Omental fat pad (tissue), 4 donors: ENCODE measurements around the gene GCNA. TPM values are rescaled to one million over a fixed set of nuclear protein-coding genes. Genes with fewer than 3 reads are reported as not detected.
"Not testable (repeated sequence)": the region's sequence is repeated elsewhere in the genome, so short reads cannot be mapped to it uniquely, and the experiment has no call there.

Experiments
- ATAC-seq: fragments of 150-250 bp; one replicate; pipeline ENCODE4 v1.9.1; 2016; ENCODE audit warnings: mild to moderate bottlenecking, moderate library complexity; ENCODE audit not compliant: low FRiP score
- DNase-seq: peaks from one replicate; pipeline ENCODE4 v3.0.0-alpha.2; 2019; ENCODE audit warnings: low spot score
- total RNA-seq, 4 donors: library from RNA; depleted of rRNA; stranded (reverse); fragments of >200 nt; gene quantifications; one replicate each; pipeline ENCODE4 v1.1.0, GENCODE V29; 2016
- TF ChIP-seq, protein P1 (sequence below), 3 donors: fragments of 450-650 bp; IDR thresholded peaks; one replicate each; pipeline ENCODE4 v1.5.1; 2016 to 2017; ENCODE audit warnings: antibody characterized with exemption in 3 of 3, mild to moderate bottlenecking in 3 of 3, moderate library complexity in 2 of 3

Gene GCNA
- total RNA-seq, 4 donors from 2014 or later = 2.8 to 6.3 (median 4.2) TPM

DNA sequence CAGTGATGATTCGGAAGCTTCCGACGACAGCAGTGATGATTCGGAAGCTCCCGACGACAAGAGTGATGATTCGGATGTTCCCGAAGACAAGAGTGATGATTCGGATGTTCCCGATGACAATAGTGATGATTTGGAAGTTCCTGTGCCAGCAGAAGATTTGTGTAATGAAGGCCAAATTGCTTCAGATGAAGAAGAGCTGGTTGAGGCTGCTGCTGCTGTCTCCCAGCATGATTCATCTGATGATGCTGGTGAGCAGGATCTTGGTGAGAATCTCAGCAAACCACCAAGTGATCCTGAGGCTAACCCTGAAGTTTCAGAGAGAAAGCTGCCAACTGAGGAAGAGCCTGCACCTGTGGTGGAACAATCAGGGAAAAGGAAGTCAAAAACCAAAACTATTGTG lies 25.9 kb downstream of the GCNA start:
- DNase-seq (no peak), ATAC-seq (no peak)
- TF ChIP-seq, protein P1, sequence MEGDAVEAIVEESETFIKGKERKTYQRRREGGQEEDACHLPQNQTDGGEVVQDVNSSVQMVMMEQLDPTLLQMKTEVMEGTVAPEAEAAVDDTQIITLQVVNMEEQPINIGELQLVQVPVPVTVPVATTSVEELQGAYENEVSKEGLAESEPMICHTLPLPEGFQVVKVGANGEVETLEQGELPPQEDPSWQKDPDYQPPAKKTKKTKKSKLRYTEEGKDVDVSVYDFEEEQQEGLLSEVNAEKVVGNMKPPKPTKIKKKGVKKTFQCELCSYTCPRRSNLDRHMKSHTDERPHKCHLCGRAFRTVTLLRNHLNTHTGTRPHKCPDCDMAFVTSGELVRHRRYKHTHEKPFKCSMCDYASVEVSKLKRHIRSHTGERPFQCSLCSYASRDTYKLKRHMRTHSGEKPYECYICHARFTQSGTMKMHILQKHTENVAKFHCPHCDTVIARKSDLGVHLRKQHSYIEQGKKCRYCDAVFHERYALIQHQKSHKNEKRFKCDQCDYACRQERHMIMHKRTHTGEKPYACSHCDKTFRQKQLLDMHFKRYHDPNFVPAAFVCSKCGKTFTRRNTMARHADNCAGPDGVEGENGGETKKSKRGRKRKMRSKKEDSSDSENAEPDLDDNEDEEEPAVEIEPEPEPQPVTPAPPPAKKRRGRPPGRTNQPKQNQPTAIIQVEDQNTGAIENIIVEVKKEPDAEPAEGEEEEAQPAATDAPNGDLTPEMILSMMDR (IDR thresholded peaks at IDR 0.05) = no peak

DNA sequence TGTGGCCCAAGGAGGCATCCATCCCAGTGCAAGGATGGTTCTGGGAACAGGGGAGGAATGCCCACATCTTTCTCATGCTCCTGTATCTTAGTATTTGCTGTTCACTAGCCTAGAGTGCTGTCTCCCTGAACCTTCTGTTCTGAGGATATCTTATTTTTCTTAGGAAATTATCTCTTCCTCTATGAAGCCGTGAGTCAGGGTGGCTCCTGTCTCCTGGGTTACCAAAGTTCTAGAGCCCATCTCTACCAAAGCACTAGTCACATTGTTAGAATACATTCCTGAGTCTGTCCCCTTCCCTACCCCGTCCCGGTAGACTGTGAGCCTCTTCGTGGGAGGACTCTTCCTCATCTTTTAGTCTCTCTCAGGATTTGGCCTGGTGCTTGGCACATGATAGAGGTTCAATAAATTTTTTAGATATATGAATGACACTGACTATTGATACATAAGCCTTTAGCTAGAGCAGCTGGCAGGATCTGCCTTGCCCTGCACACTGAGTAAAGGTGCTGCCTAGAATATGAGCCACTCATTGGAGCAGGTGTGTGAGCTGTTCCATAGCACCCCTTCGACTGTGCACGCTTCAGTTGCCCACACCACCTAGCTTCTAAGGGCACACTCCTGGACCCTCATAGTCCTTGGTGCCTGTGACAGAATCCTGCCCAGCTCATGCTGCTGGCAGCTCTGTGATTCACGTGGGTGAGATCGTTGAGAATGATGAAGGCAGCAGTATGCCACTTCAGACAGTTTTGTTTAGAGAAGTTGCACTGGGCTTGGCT lies 26.7 kb downstream of the GCNA start:
- no peak for DNase-seq
- TF ChIP-seq, protein P1 (IDR thresholded peaks at IDR 0.05) = no peak
- no peak for ATAC-seq

DNA sequence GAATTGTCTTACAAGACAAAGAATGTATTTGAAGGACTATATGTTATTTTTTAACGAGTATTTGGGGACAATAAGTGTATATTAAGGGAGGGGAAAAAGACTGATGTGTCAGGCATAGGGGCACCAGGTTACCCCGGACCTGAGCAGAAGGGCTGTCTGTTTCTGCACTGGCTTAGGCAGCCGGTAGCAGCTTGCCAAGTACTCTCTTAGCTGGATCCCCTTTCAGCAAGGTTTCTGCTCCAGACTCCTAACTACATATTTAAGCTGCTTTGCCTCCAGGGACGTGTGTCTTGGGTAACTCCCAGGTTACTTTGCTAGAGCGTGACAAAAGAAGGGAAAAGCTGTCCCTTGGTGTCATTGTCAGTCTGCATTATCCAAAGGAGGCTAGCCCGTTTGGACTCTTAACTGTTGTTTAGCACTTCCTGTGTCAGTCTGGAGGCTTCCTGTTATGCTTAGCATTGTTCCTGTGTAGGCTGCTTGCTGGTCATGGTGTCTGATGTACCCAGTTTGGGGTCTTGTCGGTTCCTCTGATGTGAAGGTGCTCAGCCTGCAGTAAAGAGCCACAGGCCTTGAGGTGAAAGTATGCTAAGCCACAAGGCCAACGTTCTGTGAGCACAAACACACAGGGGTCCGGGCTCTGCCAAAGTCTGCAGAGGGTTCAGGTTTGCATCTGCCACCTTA lies 28.4 kb downstream of the GCNA start:
- TF ChIP-seq, protein P1 (IDR thresholded peaks at IDR 0.05) = no peak
- DNase-seq (no peak), ATAC-seq (no peak)

DNA sequence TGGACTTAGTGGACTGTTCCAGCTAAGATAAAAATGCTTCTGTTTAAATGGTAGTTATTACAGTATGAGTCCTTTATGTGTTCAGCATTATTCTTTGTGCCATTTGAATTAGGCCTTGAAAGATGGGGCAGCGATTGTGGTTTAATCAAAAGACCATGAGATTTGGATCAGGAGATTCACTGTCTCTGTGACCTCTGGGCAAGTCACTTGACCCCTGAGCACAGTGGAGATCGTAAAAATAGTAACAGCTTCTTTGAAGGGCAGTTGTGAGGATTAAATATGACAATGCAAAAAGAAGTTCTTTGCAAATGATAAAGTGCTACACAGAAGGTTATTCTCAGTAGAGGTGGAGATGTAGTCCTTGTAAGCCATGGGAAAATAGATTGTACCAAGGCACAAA lies 29.3 kb downstream of the GCNA start:
- DNase-seq = no peak
- ATAC-seq = no peak
- TF ChIP-seq, protein P1 (IDR thresholded peaks at IDR 0.05) = no peak

DNA sequence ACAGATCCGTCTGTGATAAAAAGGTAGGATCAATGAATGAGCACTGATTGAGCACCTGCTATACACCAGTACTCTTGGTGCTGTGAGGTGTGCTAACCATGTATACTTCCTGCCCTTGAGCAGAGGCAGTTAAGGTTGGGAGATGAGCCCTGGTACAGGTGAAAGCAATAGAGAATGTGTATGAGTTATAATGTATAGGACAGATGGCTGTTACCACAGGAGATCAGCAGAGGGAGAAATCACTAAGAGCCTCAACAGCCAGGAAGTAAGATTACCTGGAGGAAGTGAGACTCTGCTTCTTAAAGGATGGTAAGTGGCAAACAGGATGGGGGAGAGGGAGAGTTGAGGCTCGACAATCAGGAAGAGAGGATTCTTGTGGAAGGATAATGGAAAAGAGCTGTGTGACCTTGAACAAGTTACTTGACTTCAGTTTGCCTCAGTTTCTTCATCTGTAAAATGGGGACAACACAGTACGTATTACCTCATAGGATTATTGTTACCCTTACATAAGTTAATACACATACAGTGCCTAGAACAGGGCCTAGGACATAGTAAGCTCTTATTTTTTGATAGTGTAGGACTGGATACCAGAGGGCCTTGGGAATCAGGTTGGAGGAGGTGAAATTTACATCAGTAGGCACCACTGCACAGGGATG lies 31.0 kb downstream of the GCNA start:
- DNase-seq (no peak), ATAC-seq (no peak)
- TF ChIP-seq, protein P1 (IDR thresholded peaks at IDR 0.05) = no peak

DNA sequence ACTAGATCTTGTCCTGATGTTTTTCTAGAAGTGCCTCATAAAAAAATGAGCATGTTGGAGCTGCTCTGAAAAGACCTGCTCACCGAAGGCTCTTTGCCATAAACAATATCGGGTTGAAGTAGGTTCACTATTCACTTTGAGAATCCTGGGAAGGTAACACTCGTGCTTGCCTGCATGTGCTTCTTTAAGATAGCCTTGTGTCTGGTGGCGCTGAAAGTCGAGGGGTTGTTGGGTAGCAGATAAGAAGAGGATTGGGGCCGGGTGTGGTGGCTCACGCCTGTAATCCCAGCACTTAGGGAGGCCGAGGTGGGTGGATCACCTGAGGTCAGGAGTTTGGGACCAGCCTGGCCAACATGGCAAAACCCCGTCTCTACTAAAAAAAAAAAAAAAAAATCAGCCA lies 33.5 kb downstream of the GCNA start:
- ATAC-seq, DNase-seq: not testable (repeated sequence)

DNA sequence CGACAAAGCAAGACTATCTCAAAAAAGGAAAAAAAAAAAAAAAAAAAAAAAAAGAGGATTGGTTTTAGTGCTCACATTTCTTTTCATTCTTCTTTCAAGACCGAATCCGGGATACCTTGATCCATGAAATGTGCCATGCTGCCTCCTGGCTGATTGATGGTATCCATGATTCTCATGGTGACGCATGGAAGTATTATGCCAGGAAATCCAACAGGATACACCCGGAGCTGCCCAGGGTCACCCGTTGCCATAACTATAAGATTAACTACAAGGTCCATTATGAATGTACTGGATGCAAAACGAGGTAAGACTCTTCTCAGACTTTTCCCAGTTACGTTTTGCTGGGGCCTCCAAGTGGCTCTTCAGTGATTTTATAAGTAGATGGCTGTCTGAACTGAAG lies 34.0 kb downstream of the GCNA start:
- ATAC-seq = no peak
- no peak for DNase-seq
- TF ChIP-seq, protein P1 (IDR thresholded peaks at IDR 0.05) = no peak
